HL-60 (cell line): ENCODE data around the gene RNLS.

Experiments
- CTCF ChIP-seq: IDR thresholded peaks from one replicate; pipeline ENCODE4 v1.5.1; 2011; ENCODE audit warnings: low read length, control low read depth, inconsistent platforms; ENCODE audit not compliant: insufficient read depth
- GABPA ChIP-seq: IDR thresholded peaks from 2 replicates; pipeline ENCODE4 v1.6.1; 2012; ENCODE audit warnings: low read depth
- POLR2AphosphoS5 ChIP-seq: IDR thresholded peaks from 2 replicates; pipeline ENCODE4 v1.6.1; 2012; ENCODE audit warnings: low read depth
- REST ChIP-seq: IDR thresholded peaks from 2 replicates; pipeline ENCODE4 v1.6.1; 2012; ENCODE audit warnings: low read depth; ENCODE audit not compliant: insufficient replicate concordance

- TF ChIP-seq CTCF, result no peak
- TF ChIP-seq REST, result no peak
- no peak for TF ChIP-seq POLR2AphosphoS5
- no peak for TF ChIP-seq GABPA
These were observed 294.6 kb downstream of the RNLS start for GRCh38 chr10:88288320-88289059.
